ENCODE data around the gene ZNF138.
A peak's percentile ranks its signal among the peaks of the same experiment; 100 is the strongest.

ZNF138 gene

GRCh38 chr7:64873517-64873916, 79.3 kb downstream of the ZNF138 start:
- Histone ChIP-seq H3K4me3 (no peak overlapping the region), H3K27ac (no peak overlapping the region)

- Histone ChIP-seq H3K27ac (no peak overlapping the region), H3K4me3 (no peak overlapping the region)
Observed at GRCh38 chr7:64874114-64874513, 79.9 kb downstream of the ZNF138 start.

GRCh38 chr7:64874562-64875250, 80.5 kb downstream of the ZNF138 start:
- no peak overlapping the region for H3K27ac ChIP-seq
- no peak overlapping the region for H3K4me3 ChIP-seq

GRCh38 chr7:64875258-64875657, 81.0 kb downstream of the ZNF138 start:
- H3K27ac ChIP-seq: no peak overlapping the region
- no peak overlapping the region for H3K4me3 ChIP-seq

GRCh38 chr7:64875658-64876406, 81.6 kb downstream of the ZNF138 start:
- H3K27ac ChIP-seq: no peak overlapping the region
- no peak overlapping the region for H3K4me3 ChIP-seq

GRCh38 chr7:64876792-64877713, 82.8 kb downstream of the ZNF138 start:
- Histone ChIP-seq H3K4me3 (peak overlapping the region in 3 of 7 experiments; percentile 11 to 13 (median 13)), H3K27ac (no peak overlapping the region)

GRCh38 chr7:64877714-64878610, 83.7 kb downstream of the ZNF138 start:
- Histone ChIP-seq H3K4me3 (peak overlapping the region in 3 of 7 experiments; percentile 11 to 13 (median 13)), H3K27ac (no peak overlapping the region)

GRCh38 chr7:64878684-64879083, 84.5 kb downstream of the ZNF138 start:
- H3K4me3 ChIP-seq: no peak overlapping the region
- H3K27ac ChIP-seq: no peak overlapping the region

- no peak overlapping the region for H3K4me3 ChIP-seq
- no peak overlapping the region for H3K27ac ChIP-seq
Observed at GRCh38 chr7:64879086-64879730, 85.0 kb downstream of the ZNF138 start.

- Histone ChIP-seq H3K4me3 (no peak overlapping the region), H3K27ac (no peak overlapping the region)
Observed at GRCh38 chr7:64879800-64880199, 85.6 kb downstream of the ZNF138 start.

GRCh38 chr7:64880322-64881297, 86.4 kb downstream of the ZNF138 start:
- Histone ChIP-seq H3K4me3 (no peak overlapping the region), H3K27ac (no peak overlapping the region)

GRCh38 chr7:64881461-64882287, 87.4 kb downstream of the ZNF138 start:
- H3K4me3 ChIP-seq: peak overlapping the region; percentile 34 to 59 (median 47)
- H3K27ac ChIP-seq: peak overlapping the region in 13 of 21 experiments; percentile 30 to 87 (median 68)

GRCh38 chr7:64882341-64883112, 88.3 kb downstream of the ZNF138 start:
- Histone ChIP-seq H3K4me3 (peak overlapping the region; percentile 34 to 59 (median 47)), H3K27ac (peak overlapping the region in 19 of 21 experiments; percentile 5 to 87 (median 66))
